HG03103 (cell line): ENCODE results near the gene COL19A1.
A peak's percentile ranks its signal among the peaks of the same experiment; 100 is the strongest.
"Not testable (repeated sequence)": the region's sequence is repeated elsewhere in the genome, so short reads cannot be mapped to it uniquely, and the experiment has no call there.

Source experiments
- ATAC-seq: cut with Tn5 transposase; IDR thresholded peaks from one replicate; pipeline ENCODE4 v1.9.1; 2021; ENCODE audit warnings: low read depth; ENCODE audit not compliant: unreplicated experiment

Gene COL19A1

DNA sequence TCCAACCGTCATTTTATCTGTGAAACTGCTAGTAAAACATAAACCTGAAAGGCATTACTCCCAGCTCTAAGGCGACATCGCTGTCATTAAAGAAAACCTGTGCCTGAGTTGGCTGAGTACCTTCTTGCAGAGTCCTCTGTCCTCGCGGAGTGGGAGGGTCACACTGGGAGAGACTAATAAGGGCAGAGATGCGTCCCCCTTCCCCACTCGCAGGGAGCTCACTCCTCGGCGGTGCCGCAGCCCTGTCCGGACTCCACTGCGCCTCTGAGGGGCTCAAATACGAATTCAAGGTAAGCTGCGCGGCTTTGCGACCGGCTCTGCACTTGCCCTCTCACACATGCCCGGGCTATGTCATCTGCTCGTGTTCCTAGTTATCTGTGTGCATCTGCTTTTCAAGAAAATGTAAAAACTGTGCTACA lies at the start of gene COL19A1:
Gene COL19A1 (plus strand): TSS at position 206 of the 419 bp plus-strand sequence. CDS start 13,012 bp downstream, outside the sequence.
- ATAC-seq, result peak; percentile 52

DNA sequence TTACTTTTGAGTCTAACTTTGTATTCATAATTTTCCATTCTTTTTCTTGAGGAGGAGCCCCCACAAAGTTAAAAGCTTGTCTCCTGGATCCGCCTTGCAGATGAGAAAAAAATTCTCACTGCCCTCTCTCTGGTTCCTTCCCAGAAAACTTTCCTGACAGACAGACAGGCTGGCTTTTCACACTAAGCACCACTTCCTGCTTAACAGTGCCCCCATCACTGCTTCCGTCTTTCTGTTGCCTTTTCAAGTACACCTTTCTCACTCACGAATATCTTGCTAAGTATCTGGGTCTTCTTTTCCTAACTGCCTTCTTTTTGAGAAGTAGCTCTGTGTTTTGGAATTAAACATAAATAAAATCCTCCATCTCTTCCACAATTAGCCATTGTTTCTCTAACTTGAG lies 49.8 kb upstream of the COL19A1 start:
- no peak for ATAC-seq

- ATAC-seq, result no peak
Observed at GRCh38 chr6:69817358-69817757, 49.0 kb upstream of the COL19A1 start.

- no peak for ATAC-seq
Observed at GRCh38 chr6:69818223-69818930, 48.0 kb upstream of the COL19A1 start.

DNA sequence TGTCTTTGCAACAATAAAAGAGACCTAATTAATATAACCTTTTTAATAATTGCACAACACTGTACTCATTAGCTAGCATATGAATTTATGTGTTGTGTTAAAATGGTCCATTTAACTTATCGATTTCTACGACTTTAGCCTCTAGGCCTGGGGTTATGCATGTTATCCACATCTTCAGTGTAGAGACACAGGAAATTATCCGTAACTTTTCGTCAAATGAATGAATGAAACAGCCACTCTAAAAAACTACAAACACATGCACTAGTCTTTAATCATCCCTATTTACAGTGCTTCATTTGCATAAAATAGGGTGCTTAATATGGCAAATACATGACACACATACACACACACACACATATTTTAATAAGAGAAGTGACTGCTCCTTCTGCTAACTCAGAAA lies 47.2 kb upstream of the COL19A1 start:
- ATAC-seq, result no peak

DNA sequence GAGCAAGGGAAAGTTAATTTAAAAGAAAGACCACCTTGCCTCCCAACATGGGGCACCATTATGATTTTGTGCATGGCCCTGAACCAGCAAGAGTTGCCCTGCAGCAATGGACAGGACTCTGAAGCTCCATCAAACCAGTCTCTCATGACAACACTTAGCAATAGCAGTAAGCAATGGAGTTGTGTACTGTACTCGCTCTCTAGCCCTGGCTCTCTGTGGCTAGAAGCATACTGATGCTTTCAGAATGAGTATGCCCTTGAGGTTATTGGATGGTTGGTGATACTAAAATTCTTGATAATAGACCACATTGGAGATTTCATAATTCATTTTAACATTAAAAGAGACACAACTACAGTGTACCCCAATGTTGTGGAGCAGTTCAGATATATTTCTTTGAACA lies 46.3 kb upstream of the COL19A1 start:
- ATAC-seq, result no peak

DNA sequence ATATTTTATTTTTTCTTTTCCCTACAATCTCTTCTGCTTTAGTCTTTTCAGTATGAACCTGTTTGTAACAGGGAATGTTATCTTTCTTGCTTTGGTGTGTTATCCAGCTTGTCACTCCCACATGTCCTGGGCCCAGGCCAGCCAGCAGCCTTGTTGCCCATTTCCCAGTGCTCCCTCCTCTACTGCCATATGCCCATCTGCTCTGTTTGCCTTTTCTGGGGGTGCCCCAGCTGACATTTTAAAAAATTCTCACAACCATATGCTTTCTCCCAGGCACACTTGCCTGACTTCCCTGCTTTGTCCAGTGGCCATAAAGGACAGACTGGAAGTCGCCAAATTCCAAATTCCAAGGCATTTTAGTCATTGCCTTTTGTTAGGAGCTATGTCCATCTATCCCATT lies 45.9 kb upstream of the COL19A1 start:
- no peak for ATAC-seq

DNA sequence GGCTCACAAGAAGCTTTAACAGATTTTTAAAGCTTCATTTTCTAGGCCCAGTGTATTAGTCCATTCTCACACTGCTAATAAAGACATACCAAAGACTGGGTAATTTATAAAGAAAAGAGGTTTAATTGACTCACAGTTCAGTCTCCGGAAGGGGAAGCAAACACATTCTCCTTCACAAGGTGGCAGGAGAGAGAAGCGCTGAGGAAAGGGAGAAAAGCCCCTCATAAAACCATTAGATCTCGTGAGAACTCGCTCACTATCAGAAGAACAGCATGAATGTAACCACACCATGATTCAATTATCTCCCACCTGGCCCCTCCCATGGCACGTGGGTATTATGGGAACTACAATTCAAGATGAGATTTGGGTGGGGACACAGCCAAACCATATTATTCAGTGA lies 42.0 kb upstream of the COL19A1 start:
- not testable (repeated sequence) for ATAC-seq

DNA sequence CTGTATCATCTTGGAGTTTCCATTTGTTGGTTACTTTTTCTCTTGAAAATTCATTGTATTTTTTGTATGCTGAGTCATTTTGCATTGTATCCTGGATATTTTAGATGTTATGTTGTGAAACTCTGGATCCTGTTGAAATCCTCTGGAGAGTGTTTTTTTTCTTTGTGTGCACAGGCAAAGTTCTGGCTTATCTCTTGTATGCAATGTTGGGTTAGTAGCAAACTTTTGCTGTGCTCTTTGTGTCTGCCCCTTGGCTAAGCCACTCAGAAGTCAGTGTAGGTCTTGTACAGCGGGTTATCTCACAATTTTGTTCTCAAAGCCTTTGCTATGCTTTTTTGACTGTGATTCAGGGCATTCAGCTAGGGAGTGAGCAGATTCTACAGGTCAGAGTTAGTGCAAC lies 40.5 kb upstream of the COL19A1 start:
- no peak for ATAC-seq

DNA sequence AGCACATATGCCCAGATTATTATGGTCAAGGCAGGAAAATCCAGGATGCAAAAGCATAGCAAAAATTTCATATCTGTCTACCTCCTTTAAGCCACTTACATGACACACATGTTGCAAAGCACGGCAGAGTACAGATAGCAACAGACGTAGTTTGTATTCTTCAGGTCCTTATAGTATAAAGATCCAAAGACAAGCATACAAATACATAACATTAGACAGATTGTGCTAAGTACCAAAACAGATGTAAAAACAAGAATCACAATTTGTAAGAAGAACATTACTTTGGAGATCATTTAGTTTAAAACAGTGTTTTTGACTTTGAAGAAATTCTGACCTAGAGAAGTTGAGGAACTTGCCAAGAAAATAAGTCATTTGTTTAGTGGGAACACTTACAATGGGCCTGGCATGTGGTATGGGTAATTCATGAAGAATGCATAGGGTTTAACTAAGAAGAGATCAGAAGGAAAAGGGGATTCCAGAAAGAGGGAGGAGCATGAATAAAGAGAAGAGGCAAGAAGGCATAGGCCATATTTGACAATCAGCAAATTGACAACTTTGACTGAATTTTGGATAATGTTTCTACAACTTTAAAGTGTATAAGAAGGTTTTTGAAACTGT lies 39.0 kb upstream of the COL19A1 start:
- ATAC-seq, result no peak

- ATAC-seq, result no peak
Observed at GRCh38 chr6:69832558-69832957, 33.8 kb upstream of the COL19A1 start.

- ATAC-seq, result peak; percentile 93
Observed at GRCh38 chr6:69835414-69836179, 30.8 kb upstream of the COL19A1 start.

- no peak for ATAC-seq
Observed at GRCh38 chr6:69841862-69842261, 24.5 kb upstream of the COL19A1 start.

- no peak for ATAC-seq
Observed at GRCh38 chr6:69843189-69843588, 23.2 kb upstream of the COL19A1 start.

DNA sequence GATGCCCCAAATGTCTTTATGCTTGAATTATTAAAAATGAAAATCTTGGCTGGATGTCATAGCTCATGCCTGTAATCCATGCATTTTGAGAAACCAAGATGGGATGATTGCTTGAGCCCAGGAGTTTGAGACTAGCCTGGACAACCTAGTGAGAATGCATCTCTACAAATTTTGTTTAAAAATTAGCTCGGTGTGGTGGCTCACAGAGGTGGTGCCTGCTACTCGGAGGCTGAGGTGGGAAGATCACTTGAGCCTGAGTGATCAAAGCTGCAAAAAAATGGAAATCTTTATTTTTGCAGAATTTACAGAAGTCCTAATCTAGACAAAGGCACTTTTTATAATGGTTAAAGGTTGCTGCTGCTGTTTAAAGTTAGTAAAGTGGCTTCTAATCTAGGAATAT lies 20.0 kb upstream of the COL19A1 start:
- ATAC-seq, result no peak

- no peak for ATAC-seq
Observed at GRCh38 chr6:69846770-69847491, 19.4 kb upstream of the COL19A1 start.

DNA sequence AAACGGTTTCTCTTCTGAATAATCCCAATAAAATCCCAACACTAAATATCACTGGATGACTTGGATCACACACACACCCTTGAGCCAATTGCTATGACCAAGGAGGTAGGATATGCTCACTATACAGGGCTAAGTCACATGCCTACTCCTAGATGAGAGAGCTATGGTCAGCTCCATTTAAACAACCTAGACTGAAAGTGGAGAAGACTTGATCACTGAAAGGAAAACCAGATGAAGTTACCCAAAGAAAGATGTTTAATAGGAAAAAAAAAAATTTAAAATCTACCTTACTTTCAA lies 18.9 kb upstream of the COL19A1 start:
- ATAC-seq, result no peak

- no peak for ATAC-seq
Observed at GRCh38 chr6:69848552-69848951, 17.8 kb upstream of the COL19A1 start.

DNA sequence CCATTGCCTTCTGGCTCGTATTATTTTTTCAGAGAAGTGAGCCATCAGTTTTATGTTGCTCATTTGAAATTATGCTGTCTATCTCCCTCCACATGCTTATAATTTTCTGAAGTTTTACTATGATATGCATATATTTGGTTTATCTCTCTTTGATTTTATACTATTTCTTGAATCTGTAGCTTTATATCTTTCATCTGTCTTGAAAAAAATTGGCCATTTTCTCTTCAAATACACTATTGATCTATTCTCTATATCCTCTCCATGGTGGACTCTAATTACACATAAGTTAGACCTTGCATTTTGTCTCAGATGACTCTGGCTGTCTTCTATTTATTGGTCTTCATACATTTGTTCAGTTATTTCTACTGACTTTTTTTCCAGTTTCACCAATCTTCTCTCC lies 13.7 kb upstream of the COL19A1 start:
- no peak for ATAC-seq

GRCh38 chr6:69861986-69862385 lies 4.4 kb upstream of the COL19A1 start:
- ATAC-seq, result no peak

DNA sequence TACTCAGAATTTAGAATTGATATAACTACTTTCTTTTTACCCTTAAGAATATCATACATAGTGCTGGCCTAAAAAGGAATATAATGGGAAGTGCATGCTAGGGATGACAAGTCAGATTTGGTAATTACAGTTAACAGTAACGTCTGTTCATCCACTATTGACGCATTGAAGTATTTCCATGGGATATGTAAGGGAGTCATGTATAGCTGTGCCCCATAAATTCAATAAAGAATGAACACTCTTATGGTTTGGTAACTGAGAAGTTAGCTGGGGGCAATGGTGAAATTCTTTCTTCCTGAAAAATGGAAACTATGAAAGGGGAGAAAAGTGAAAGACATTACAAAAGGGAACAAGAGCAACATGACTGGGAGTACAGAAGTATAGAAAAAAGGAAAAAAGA lies 2.6 kb upstream of the COL19A1 start:
- ATAC-seq, result no peak
